ENCODE measurements around the gene ATP5ME.
"Not testable (repeated sequence)": the region's sequence is repeated elsewhere in the genome, so short reads cannot be mapped to it uniquely, and the experiment has no call there.

The ATP5ME gene

GRCh38 chr4:683247-683897 is 9.3 kb upstream of the ATP5ME start:
- DNase-seq, result no peak

GRCh38 chr4:682490-683172 is 8.6 kb upstream of the ATP5ME start:
- no peak for DNase-seq

- DNase-seq, result no peak
These were observed 7.8 kb upstream of the ATP5ME start for GRCh38 chr4:681736-682451.

- peak; percentile 54 to 56 for DNase-seq
These were observed 7.0 kb upstream of the ATP5ME start for GRCh38 chr4:680928-681645.

- DNase-seq, result no peak
These were observed 6.5 kb upstream of the ATP5ME start for GRCh38 chr4:680551-680927.

GRCh38 chr4:680091-680490 is 6.0 kb upstream of the ATP5ME start:
- DNase-seq, result no peak

GRCh38 chr4:679629-680028 is 5.6 kb upstream of the ATP5ME start:
- no peak for DNase-seq

GRCh38 chr4:679104-679481 is 5.0 kb upstream of the ATP5ME start:
- DNase-seq, result no peak

GRCh38 chr4:678331-679103 is 4.4 kb upstream of the ATP5ME start:
- no peak for DNase-seq

- DNase-seq, result peak in 1 of 2 donors; percentile 53
These were observed 3.6 kb upstream of the ATP5ME start for GRCh38 chr4:677431-678293.

GRCh38 chr4:676871-677235 is 2.8 kb upstream of the ATP5ME start:
- DNase-seq, result no peak

- no peak for DNase-seq
These were observed 2.1 kb upstream of the ATP5ME start for GRCh38 chr4:675980-676870.

- DNase-seq, result no peak
These were observed 1.2 kb upstream of the ATP5ME start for GRCh38 chr4:675036-675882.

GRCh38 chr4:673349-674091 is 556 bp downstream of the ATP5ME start:
- peak in 1 of 2 donors; percentile 38 for DNase-seq

- DNase-seq, result no peak
These were observed 2.3 kb downstream of the ATP5ME start for GRCh38 chr4:671769-672168.

GRCh38 chr4:669806-670559 is 4.1 kb downstream of the ATP5ME start:
- DNase-seq, result not testable (repeated sequence)

- not testable (repeated sequence) for DNase-seq
These were observed 5.9 kb downstream of the ATP5ME start for GRCh38 chr4:668219-668618.

GRCh38 chr4:667545-667925 is 6.5 kb downstream of the ATP5ME start:
- no peak for DNase-seq

Data from stimulated activated CD4-positive, alpha-beta T cell treated with anti-CD3 and anti-CD28 coated beads, Interleukin-2, amount 100 ng/mL, for 24 hours (primary cell).